K562 (cell line): ENCODE measurements around the gene RNF126. TPM values are rescaled to one million over a fixed set of nuclear protein-coding genes. Genes with fewer than 3 reads are reported as not detected.
A peak's percentile ranks its signal among the peaks of the same experiment; 100 is the strongest.

Source experiments
- ATF1 ChIP-seq, 2 experiments: fragments of 450-650 bp in 1 of 2; IDR thresholded peaks; 2 replicates each; pipeline ENCODE4 v1.6.1; 2016; ENCODE audit warnings: missing compliant biosample characterization in 1 of 2, missing genetic modification characterization in 1 of 2
- CEBPG ChIP-seq, 3 experiments: fragments of 200-800 bp in 1 of 3; sonication (Bioruptor generic) in 1 of 3; sonication (generic) in 1 of 3; formaldehyde crosslinking in 1 of 3; IDR thresholded peaks in 2 of 3; conservative IDR thresholded peaks in 1 of 3; 2 replicates each; pipeline versions ENCODE4 v1.6.1 to v1.8.0; 2016 to 2022; ENCODE audit warnings: missing compliant biosample characterization in 2 of 3, missing genetic modification characterization in 2 of 3, mild to moderate bottlenecking in 1 of 3, missing genetic modification reagents in 1 of 3
- EHMT2 ChIP-seq: fragments of 450-650 bp; IDR thresholded peaks from 2 replicates; pipeline ENCODE4 v1.6.1; 2018; ENCODE audit warnings: antibody characterized with exemption
- HDAC1 ChIP-seq, 2 experiments: fragments of 450-650 bp; IDR thresholded peaks; 2 replicates each; pipeline ENCODE4 v1.6.1; 2016 to 2017; ENCODE audit warnings: inconsistent platforms in 1 of 2, mild to moderate bottlenecking in 1 of 2, moderate library complexity in 1 of 2
- HDAC6 ChIP-seq: IDR thresholded peaks from 2 replicates; pipeline ENCODE4 v1.6.1; 2012; ENCODE audit warnings: low read depth, mild to moderate bottlenecking, control low read depth, inconsistent platforms, low read length, moderate library complexity
- JUND ChIP-seq, 2 experiments: IDR thresholded peaks; 2 replicates in 1 of 2; 3 replicates in 1 of 2; pipeline ENCODE4 v1.6.1; 2011; ENCODE audit warnings: borderline replicate concordance in 2 of 2, low read depth in 2 of 2, low read length in 2 of 2, improper control_type of control experiment in 1 of 2, missing biosample characterization in 1 of 2, missing genetic modification characterization in 1 of 2, missing genetic modification reagents in 1 of 2
- L3MBTL2 ChIP-seq: fragments of 450-650 bp; IDR thresholded peaks from 2 replicates; pipeline ENCODE4 v1.6.1; 2016; ENCODE audit warnings: mild to moderate bottlenecking, moderate library complexity
- MEIS2 ChIP-seq: fragments of 450-650 bp; IDR thresholded peaks from 2 replicates; pipeline ENCODE4 v1.6.1; 2014; ENCODE audit warnings: mild to moderate bottlenecking; ENCODE audit not compliant: partially characterized antibody
- NFIC ChIP-seq: fragments of 450-650 bp; IDR thresholded peaks from 2 replicates; pipeline ENCODE4 v1.6.1; 2017; ENCODE audit warnings: mild to moderate bottlenecking, inconsistent platforms
- RBBP5 ChIP-seq: fragments of 200-600 bp; sonication (generic); IDR thresholded peaks from 2 replicates; pipeline ENCODE4 v1.6.1; 2012; ENCODE audit warnings: borderline replicate concordance, mild to moderate bottlenecking, low read length, control low read depth, inconsistent platforms; ENCODE audit not compliant: insufficient read depth, poor library complexity, severe bottlenecking
- ZC3H11A ChIP-seq: IDR thresholded peaks from 2 replicates; pipeline ENCODE4 v1.6.1; 2012; ENCODE audit warnings: low read depth, low read length, improper control_type of control experiment
- ZFX ChIP-seq: sonication (generic); formaldehyde crosslinking; IDR thresholded peaks from 2 replicates; pipeline ENCODE4 v1.8.0; 2022; ENCODE audit warnings: mild to moderate bottlenecking, missing genetic modification reagents, moderate library complexity
- ZNF436 ChIP-seq: fragments of 250-450, 450-650 bp; sonication (Bioruptor Pico); formaldehyde crosslinking; IDR thresholded peaks from 2 replicates; pipeline ENCODE4 v1.7.0; 2020; ENCODE audit warnings: mild to moderate bottlenecking
- polyA plus RNA-seq, 8 experiments: library from polyadenylated mRNA; depleted of rRNA in 4 of 8; stranded (reverse) in 5 of 8; unstranded in 3 of 8; fragments of >200 nt; fragmentation: Nextera tagmentation in 2 of 8; fragmentation: Illumina TruSeq in 1 of 8; extraction: Ambion mirVana in 2 of 8; extraction: Trizol in 1 of 8; gene quantifications; 2 replicates each; pipeline versions ENCODE4 v1.2.1 to v1.2.3, GENCODE V29; 2011 to 2014; ENCODE audit warnings: inconsistent platforms in 1 of 8, missing spikeins in 1 of 8
- total RNA-seq, 7 experiments: library from RNA; depleted of rRNA in 6 of 7; stranded (reverse); fragments of >200 nt in 6 of 7; fragmentation: Illumina TruSeq in 2 of 7; extraction: Trizol in 2 of 7; gene quantifications; 2 replicates each; pipeline versions ENCODE4 v1.2.1 to v1.2.3, GENCODE V29; 2011 to 2021; ENCODE audit warnings: low replicate concordance in 1 of 7
- TF ChIP-seq, protein P1 (sequence below): sonication (generic); formaldehyde crosslinking; IDR thresholded peaks from 2 replicates; pipeline ENCODE4 v1.8.1; 2023; ENCODE audit warnings: mild to moderate bottlenecking, missing genetic modification reagents, moderate library complexity
- TF ChIP-seq, protein P2 (sequence below), 2 experiments: IDR thresholded peaks in 1 of 2; conservative IDR thresholded peaks in 1 of 2; 2 replicates each; pipeline ENCODE4 v1.6.1; 2016; ENCODE audit warnings: low read depth in 2 of 2, mild to moderate bottlenecking in 1 of 2, missing compliant biosample characterization in 1 of 2, missing genetic modification characterization in 1 of 2, moderate library complexity in 1 of 2
- TF ChIP-seq, protein P3 (sequence below): fragments of 250-450 bp; sonication (Bioruptor Pico); IDR thresholded peaks from 2 replicates; pipeline ENCODE4 v1.9.0; 2021; ENCODE audit warnings: mild to moderate bottlenecking, inconsistent platforms

Gene RNF126
- total and polyA plus RNA-seq, 9 of the 15 experiments (the other 6 are each of a cell fraction or from before 2014, with no cell fraction given) = 0.27 to 101 (median 12.3) TPM

DNA sequence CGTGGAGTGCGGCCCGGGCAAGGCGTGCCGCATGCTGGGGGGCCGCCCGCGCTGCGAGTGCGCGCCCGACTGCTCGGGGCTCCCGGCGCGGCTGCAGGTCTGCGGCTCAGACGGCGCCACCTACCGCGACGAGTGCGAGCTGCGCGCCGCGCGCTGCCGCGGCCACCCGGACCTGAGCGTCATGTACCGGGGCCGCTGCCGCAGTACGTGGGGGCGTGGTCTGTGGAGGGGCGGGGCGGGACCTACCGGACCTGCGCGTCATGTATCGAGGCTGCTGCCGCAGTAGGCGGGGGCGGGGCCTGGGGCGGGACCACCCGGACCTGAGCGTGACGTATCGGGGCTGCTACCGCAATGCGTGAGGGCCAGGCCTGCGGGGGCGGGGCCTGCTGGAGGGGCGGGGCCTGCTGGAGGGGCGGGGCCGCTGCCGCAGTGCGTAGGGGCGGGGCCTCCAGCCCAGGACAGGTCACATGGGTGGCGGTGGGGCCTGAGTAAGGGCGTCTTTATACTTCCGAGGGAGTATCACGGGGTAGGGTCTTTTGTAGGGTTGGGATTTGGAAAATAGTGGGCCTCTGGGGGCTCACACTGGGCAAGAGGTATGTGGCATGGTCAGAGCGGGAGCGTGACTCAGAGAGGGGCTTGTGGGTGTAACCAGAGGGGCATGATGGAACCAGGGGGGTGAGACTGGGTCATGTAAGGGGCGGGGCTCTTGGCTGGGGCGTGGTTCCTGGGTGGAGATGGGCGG, 17.4 kb upstream of the RNF126 start (continued):
- TF ChIP-seq RBBP5 (peak; percentile 57), JUND (IDR thresholded peaks at IDR 0.05; ENCODE audit: borderline replicate concordance, low read depth, low read length) (peak; percentile 51; the same call in 1 of the 2 replicates), JUND (tag; IDR thresholded peaks at IDR 0.05; ENCODE audit: borderline replicate concordance, low read depth, low read length) (no peak; the same call in 2 of the 3 replicates), EHMT2 (no peak; the same call in 1 of the 2 replicates), ATF1 (CRISPR knock-in tag; IDR thresholded peaks at IDR 0.05) (peak; percentile 44), ATF1 (tag; IDR thresholded peaks at IDR 0.05) (0 out of 2 replicates have a peak, but pooled peaks have one; percentile 41), ZNF436 (0 out of 2 replicates have a peak, but pooled peaks have one; percentile 35), MEIS2 (peak; percentile 6), HDAC6 (no peak), L3MBTL2 (peak; percentile 80; the same call in 1 of the 2 replicates), CEBPG (CRISPR knock-in tag; IDR thresholded peaks at IDR 0.05) (no peak), CEBPG (tag; conservative IDR thresholded peaks at IDR 0.05 in 1 of 2, IDR thresholded peaks at IDR 0.05 in 1 of 2) (no peak), NFIC (0 out of 2 replicates have a peak, but pooled peaks have one; percentile 5), ZFX (peak; percentile 31), ZC3H11A (0 out of 2 replicates have a peak, but pooled peaks have one; percentile 45), HDAC1 (IDR thresholded peaks at IDR 0.05) (peak in 1 of 2 experiments; percentile 94; a peak in 2 of 4 replicates)
- TF ChIP-seq, protein P1, sequence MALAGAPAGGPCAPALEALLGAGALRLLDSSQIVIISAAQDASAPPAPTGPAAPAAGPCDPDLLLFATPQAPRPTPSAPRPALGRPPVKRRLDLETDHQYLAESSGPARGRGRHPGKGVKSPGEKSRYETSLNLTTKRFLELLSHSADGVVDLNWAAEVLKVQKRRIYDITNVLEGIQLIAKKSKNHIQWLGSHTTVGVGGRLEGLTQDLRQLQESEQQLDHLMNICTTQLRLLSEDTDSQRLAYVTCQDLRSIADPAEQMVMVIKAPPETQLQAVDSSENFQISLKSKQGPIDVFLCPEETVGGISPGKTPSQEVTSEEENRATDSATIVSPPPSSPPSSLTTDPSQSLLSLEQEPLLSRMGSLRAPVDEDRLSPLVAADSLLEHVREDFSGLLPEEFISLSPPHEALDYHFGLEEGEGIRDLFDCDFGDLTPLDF (CRISPR knock-in tag) = peak; percentile 77; the same call in 1 of the 2 replicates
- TF ChIP-seq, protein P2, sequence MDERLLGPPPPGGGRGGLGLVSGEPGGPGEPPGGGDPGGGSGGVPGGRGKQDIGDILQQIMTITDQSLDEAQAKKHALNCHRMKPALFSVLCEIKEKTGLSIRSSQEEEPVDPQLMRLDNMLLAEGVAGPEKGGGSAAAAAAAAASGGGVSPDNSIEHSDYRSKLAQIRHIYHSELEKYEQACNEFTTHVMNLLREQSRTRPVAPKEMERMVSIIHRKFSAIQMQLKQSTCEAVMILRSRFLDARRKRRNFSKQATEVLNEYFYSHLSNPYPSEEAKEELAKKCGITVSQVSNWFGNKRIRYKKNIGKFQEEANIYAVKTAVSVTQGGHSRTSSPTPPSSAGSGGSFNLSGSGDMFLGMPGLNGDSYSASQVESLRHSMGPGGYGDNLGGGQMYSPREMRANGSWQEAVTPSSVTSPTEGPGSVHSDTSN (CRISPR knock-in tag; IDR thresholded peaks at IDR 0.05; ENCODE audit: low read depth) = no peak
- TF ChIP-seq, protein P2 (tag; conservative IDR thresholded peaks at IDR 0.05; ENCODE audit: low read depth) = no peak
- TF ChIP-seq, protein P3, sequence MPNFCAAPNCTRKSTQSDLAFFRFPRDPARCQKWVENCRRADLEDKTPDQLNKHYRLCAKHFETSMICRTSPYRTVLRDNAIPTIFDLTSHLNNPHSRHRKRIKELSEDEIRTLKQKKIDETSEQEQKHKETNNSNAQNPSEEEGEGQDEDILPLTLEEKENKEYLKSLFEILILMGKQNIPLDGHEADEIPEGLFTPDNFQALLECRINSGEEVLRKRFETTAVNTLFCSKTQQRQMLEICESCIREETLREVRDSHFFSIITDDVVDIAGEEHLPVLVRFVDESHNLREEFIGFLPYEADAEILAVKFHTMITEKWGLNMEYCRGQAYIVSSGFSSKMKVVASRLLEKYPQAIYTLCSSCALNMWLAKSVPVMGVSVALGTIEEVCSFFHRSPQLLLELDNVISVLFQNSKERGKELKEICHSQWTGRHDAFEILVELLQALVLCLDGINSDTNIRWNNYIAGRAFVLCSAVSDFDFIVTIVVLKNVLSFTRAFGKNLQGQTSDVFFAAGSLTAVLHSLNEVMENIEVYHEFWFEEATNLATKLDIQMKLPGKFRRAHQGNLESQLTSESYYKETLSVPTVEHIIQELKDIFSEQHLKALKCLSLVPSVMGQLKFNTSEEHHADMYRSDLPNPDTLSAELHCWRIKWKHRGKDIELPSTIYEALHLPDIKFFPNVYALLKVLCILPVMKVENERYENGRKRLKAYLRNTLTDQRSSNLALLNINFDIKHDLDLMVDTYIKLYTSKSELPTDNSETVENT (CRISPR knock-in tag) = peak; percentile 94
